ENCODE results near the gene OCSTAMP. TPM values are rescaled to one million over a fixed set of nuclear protein-coding genes. Genes with fewer than 3 reads are reported as not detected.
A peak's percentile ranks its signal among the peaks of the same experiment; 100 is the strongest.

The OCSTAMP gene
- total and polyA plus RNA-seq, 10 of the 15 experiments (the other 5 are each of a cell fraction or from before 2014, with no cell fraction given) = 0.09 to 0.46 (median 0.22) TPM; not detected in 2

DNA sequence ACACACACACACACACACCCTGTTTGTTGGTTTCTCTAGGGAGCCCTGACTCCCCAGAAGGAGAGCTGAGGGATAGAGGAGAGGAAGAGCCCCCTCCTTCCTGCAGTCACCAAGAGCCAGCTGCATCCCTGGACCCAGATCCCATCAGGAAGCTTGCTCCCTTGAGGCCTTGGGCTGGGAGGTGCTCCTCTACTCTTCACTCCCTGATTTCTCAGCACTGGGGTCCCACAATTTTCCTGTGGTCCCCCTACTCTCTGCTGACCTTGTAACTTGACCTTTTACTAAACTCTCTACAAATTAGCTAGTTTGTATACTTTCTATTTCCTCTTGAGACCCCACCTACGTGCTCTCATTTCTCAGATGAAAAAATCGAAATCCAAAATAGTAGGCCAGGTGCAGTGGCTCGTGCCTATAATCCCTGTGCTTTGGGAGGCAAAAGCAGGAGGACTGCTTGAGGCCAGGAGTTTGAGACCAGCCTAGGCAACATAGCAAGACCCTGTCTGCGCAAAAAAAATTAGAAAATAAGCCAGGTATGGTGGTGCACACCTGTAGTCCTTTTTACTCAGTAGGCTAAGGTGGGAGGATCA lies 5.0 kb upstream of the OCSTAMP start:
- POLR2A ChIA-PET = interaction anchor here (1.2 kb wide), 1 partner anchor 134 kb away, joined by 4 read pairs; the partner anchor contains the start of gene TP53RK
- Histone ChIP-seq H3K9me3 (replicated peaks; ENCODE audit: control insufficient read depth, insufficient read depth, low read length) (no peaks in the 10 kb centered on the region), H3K79me2 (ENCODE audit: control insufficient read depth, insufficient read depth, low read length) (no peaks in the 10 kb centered on the region), H3K27me3 (replicated peaks in 1 of 2; ENCODE audit: control insufficient read depth in 2 of 2, insufficient read depth in 2 of 2, low read length in 1 of 2) (no peaks in the 10 kb centered on the region), H3K4me1 (ENCODE audit: control insufficient read depth, insufficient read depth, low read length) (peaks cover 58% of the 10 kb centered on the region), H3K9ac (ENCODE audit: control insufficient read depth, insufficient read depth, low read length) (no peak overlapping the region), H3K27ac (ENCODE audit: control insufficient read depth, insufficient read depth) (peak overlapping the region; percentile 16; the same call in 1 of the 2 replicates), H3K36me3 (ENCODE audit: control insufficient read depth in 2 of 2, insufficient read depth in 2 of 2, low read length in 1 of 2) (no peaks in the 10 kb centered on the region), H4K20me1 (ENCODE audit: control insufficient read depth, insufficient read depth) (no peaks in the 10 kb centered on the region), H2AFZ (ENCODE audit: control insufficient read depth, low read depth, low read length) (no peak overlapping the region), H3K4me3 (no peak overlapping the region), H3K4me2 (ENCODE audit: control insufficient read depth, insufficient read depth) (no peak overlapping the region)
- SMC1A ChIA-PET (ENCODE audit: uncharacterized antibody, unreplicated experiment) = interaction anchor here (0.6 to 0.9 kb wide), 3 partner anchors 11 to 1097 kb away, joined by 3 read pairs; no protein-coding TSS in a partner anchor
- TF ChIP-seq BHLHE40 (IDR thresholded peaks at IDR 0.05; ENCODE audit: borderline replicate concordance in 1 of 2, low read depth in 2 of 2, low read length in 1 of 2) (peak; percentile 18 to 32; a peak in 1 of 4 replicates), NR2F1 (conservative IDR thresholded peaks at IDR 0.05) (peak; percentile 63), PAX8 (IDR thresholded peaks at IDR 0.05) (no peak), NFIC (IDR thresholded peaks at IDR 0.05; ENCODE audit: low read depth, low read length) (no peak), NR2C1 (IDR thresholded peaks at IDR 0.05) (no peak), MEF2A (IDR thresholded peaks at IDR 0.05; ENCODE audit: insufficient read depth, low read depth, low read length) (0 out of 2 replicates have a peak, but pooled peaks have one; percentile 24), MEF2B (IDR thresholded peaks at IDR 0.05; ENCODE audit: partially characterized antibody, poor library complexity, severe bottlenecking) (peak; percentile 28), EED (IDR thresholded peaks at IDR 0.05; ENCODE audit: low read depth) (peak; percentile 71)
- FAIRE-seq (no peak), DNase-seq (ENCODE audit: low read depth, low spot score) (no peak), ATAC-seq (no peak)
- intact Hi-C loops (cut with micrococcal nuclease; ENCODE audit: unreplicated experiment) (no loop called here), in situ Hi-C loops (cut with MboI) (loop anchor here (10.0 kb wide), 1 partner anchor 129 kb away; the partner anchor contains the start of gene TP53RK)
- WGBS (ENCODE audit: insufficient coverage, insufficient replicate concordance, low lambda C conversion rate, missing lambda C conversion rate) = 25% methylated on average over 4 of the region's 4 CpGs
- RAD21 ChIA-PET (ENCODE audit: unreplicated experiment) = interaction anchor here (0.7 kb wide), 1 partner anchor 11 kb away, joined by 3 read pairs; no protein-coding TSS in a partner anchor
- no TSS peak for BruUV-seq (replicated peaks)
- CTCF ChIA-PET = interaction anchor here (1.2 to 3.2 kb wide), 3 partner anchors 9 to 205 kb away, joined by 3 to 12 read pairs (median 10); no protein-coding TSS in a partner anchor
